ENCODE results near the gene ZBTB40. TPM values are rescaled to one million over a fixed set of nuclear protein-coding genes. Genes with fewer than 3 reads are reported as not detected.

ZBTB40 gene
- total RNA-seq, 1 experiment from 2014 or later, result 11.5 TPM

- DNase-seq (ENCODE audit: low spot score), result no peak
- CTCF ChIA-PET, result no interaction called here
- TF ChIP-seq ZSCAN18 (CRISPR knock-in tag; IDR thresholded peaks at IDR 0.05) (no peak), ATF3 (CRISPR knock-in tag; conservative IDR thresholded peaks at IDR 0.05) (no peak)
- Mint-ChIP-seq H3K36me3 (no peaks in the 10 kb centered on the region), H3K27ac (no peak overlapping the region), H3K27me3 (ENCODE audit: low read depth) (peaks cover 34% of the 10 kb centered on the region), H3K9me3 (no peaks in the 10 kb centered on the region), H3K4me1 (peaks cover 14% of the 10 kb centered on the region), H3K4me3 (no peak overlapping the region)
- POLR2A ChIA-PET, result no interaction called here
- ATAC-seq, result no peak
Measured at GRCh38 chr1:22566161-22566560, 114.5 kb downstream of the ZBTB40 start.

- H3K9me3 Mint-ChIP-seq, result no peaks in the 10 kb centered on the region
- H3K4me1 Mint-ChIP-seq, result peaks cover 17% of the 10 kb centered on the region
- H3K27me3 Mint-ChIP-seq (ENCODE audit: low read depth), result peaks cover 24% of the 10 kb centered on the region
- no peaks in the 10 kb centered on the region for H3K36me3 Mint-ChIP-seq
- no peak overlapping the region for H3K4me3 Mint-ChIP-seq
- ATAC-seq (no peak), DNase-seq (ENCODE audit: low spot score) (no peak)
- TF ChIP-seq ATF6 (CRISPR knock-in tag; IDR thresholded peaks at IDR 0.05) (no peak), PRRX2 (CRISPR knock-in tag; IDR thresholded peaks at IDR 0.05) (no peak), NFYB (CRISPR knock-in tag; conservative IDR thresholded peaks at IDR 0.05; ENCODE audit: low read depth) (no peak), NR3C1 (CRISPR knock-in tag; conservative IDR thresholded peaks at IDR 0.05; ENCODE audit: low read depth) (no peak), TP53 (CRISPR knock-in tag; IDR thresholded peaks at IDR 0.05) (no peak), PRDM15 (CRISPR knock-in tag; IDR thresholded peaks at IDR 0.05) (no peak), SP1 (CRISPR knock-in tag; conservative IDR thresholded peaks at IDR 0.05) (no peak), IRF1 (CRISPR knock-in tag; IDR thresholded peaks at IDR 0.05) (no peak), ZBTB21 (CRISPR knock-in tag; IDR thresholded peaks at IDR 0.05; ENCODE audit: borderline replicate concordance) (no peak), AR (CRISPR knock-in tag; IDR thresholded peaks at IDR 0.05) (no peak), ZNF281 (CRISPR knock-in tag; IDR thresholded peaks at IDR 0.05) (no peak), CDX4 (CRISPR knock-in tag; IDR thresholded peaks at IDR 0.05; ENCODE audit: borderline replicate concordance) (no peak), ZNF396 (CRISPR knock-in tag; IDR thresholded peaks at IDR 0.05; ENCODE audit: borderline replicate concordance) (no peak), ATF1 (CRISPR knock-in tag; IDR thresholded peaks at IDR 0.05) (no peak), OVOL2 (CRISPR knock-in tag; IDR thresholded peaks at IDR 0.05; ENCODE audit: borderline replicate concordance) (no peak), GRHL2 (CRISPR knock-in tag; IDR thresholded peaks at IDR 0.05; ENCODE audit: insufficient replicate concordance, severe bottlenecking) (no peak), EMX1 (CRISPR knock-in tag; IDR thresholded peaks at IDR 0.05) (no peak), GABPB1 (CRISPR knock-in tag; IDR thresholded peaks at IDR 0.05) (no peak)
- ChIA-PET CTCF (interaction anchor here (1.1 to 1.8 kb wide), 3 partner anchors 11 to 147 kb away, joined by 4 to 5 read pairs (median 4); no protein-coding TSS in a partner anchor), POLR2A (no interaction called here)
- H3K27ac Mint-ChIP-seq, result no peak overlapping the region
Measured at GRCh38 chr1:22567197-22567596, 115.5 kb downstream of the ZBTB40 start.
